Type B pancreatic cell (in vitro differentiated cells): ENCODE data around the gene TGFB2. TPM values are rescaled to one million over a fixed set of nuclear protein-coding genes. Genes with fewer than 3 reads are reported as not detected.

Experiments
- DNase-seq: peaks from one replicate; pipeline ENCODE4 v3.0.0; 2021; ENCODE audit warnings: mixed read lengths; ENCODE audit not compliant: unreplicated experiment; ENCODE audit errors: extremely low spot score
- H3K27ac Mint-ChIP-seq: 2 replicates; pipeline ENCODE4 v1.8.0; 2021; ENCODE audit warnings: mild to moderate bottlenecking, mixed read lengths
- H3K27me3 Mint-ChIP-seq: 2 replicates; pipeline ENCODE4 v1.8.0; 2021; ENCODE audit warnings: mixed read lengths
- H3K36me3 Mint-ChIP-seq: 2 replicates; pipeline ENCODE4 v1.8.0; 2021; ENCODE audit warnings: mixed read lengths
- H3K4me1 Mint-ChIP-seq: one replicate; pipeline ENCODE4 v1.8.0; 2021; ENCODE audit warnings: mixed read lengths; ENCODE audit not compliant: unreplicated experiment
- H3K4me3 Mint-ChIP-seq: 2 replicates; pipeline ENCODE4 v1.8.0; 2021; ENCODE audit warnings: mild to moderate bottlenecking, mixed read lengths
- H3K9me3 Mint-ChIP-seq: 2 replicates; pipeline ENCODE4 v1.8.0; 2021; ENCODE audit warnings: mixed read lengths
- CTCF ChIP-seq: fragments of 200-600 bp; sonication (generic); conservative IDR thresholded peaks from 2 replicates; pipeline ENCODE4 v1.5.0; 2021; ENCODE audit warnings: antibody characterized with exemption, mild to moderate bottlenecking
- total RNA-seq: library from RNA; stranded (reverse); gene quantifications from 2 replicates; pipeline ENCODE4 v1.2.1, GENCODE V29; 2021; ENCODE audit warnings: low replicate concordance

Gene TGFB2
- total RNA-seq, 1 donor from 2014 or later = 207 TPM

DNA sequence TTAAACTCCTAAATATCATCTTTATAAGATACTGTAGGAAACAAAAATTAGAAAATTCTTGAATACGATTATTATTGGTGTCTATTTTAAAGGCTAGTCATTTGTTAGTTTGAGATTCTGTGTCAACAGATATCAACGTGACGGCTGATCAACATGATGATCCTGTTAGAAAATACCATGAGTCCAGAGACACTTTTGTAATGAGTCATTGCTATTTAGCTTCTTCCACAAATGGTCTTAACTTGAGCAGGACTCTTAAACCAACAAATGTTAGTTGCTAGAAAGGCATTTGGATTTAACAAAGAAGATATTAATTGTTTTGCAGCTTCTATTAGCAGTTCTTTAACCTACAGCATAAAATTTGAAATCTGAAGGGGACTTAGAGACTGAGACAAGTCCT, 131.2 kb downstream of the TGFB2 start:
- no peak overlapping the region for H3K4me3 Mint-ChIP-seq
- H3K27me3 Mint-ChIP-seq = no peaks in the 10 kb centered on the region
- H3K36me3 Mint-ChIP-seq = no peaks in the 10 kb centered on the region
- no peak for TF ChIP-seq CTCF
- peaks cover 20% of the 10 kb centered on the region for H3K4me1 Mint-ChIP-seq
- DNase-seq = no peak
- no peak overlapping the region for H3K27ac Mint-ChIP-seq
- peaks cover 5% of the 10 kb centered on the region for H3K9me3 Mint-ChIP-seq

- Mint-ChIP-seq H3K27me3 (no peaks in the 10 kb centered on the region), H3K9me3 (peaks cover 5% of the 10 kb centered on the region), H3K27ac (no peak overlapping the region), H3K36me3 (no peaks in the 10 kb centered on the region), H3K4me1 (peaks cover 16% of the 10 kb centered on the region), H3K4me3 (no peak overlapping the region)
- no peak for TF ChIP-seq CTCF
- DNase-seq = no peak
These were observed 133.2 kb downstream of the TGFB2 start for GRCh38 chr1:218478336-218478735.

GRCh38 chr1:218479436-218480115, 134.4 kb downstream of the TGFB2 start:
- Mint-ChIP-seq H3K27me3 (no peaks in the 10 kb centered on the region), H3K4me1 (peaks cover 7% of the 10 kb centered on the region), H3K36me3 (no peaks in the 10 kb centered on the region), H3K4me3 (no peak overlapping the region), H3K27ac (no peak overlapping the region), H3K9me3 (peaks cover 5% of the 10 kb centered on the region)
- TF ChIP-seq CTCF = no peak
- no peak for DNase-seq

GRCh38 chr1:218480137-218480536, 135.0 kb downstream of the TGFB2 start:
- Mint-ChIP-seq H3K9me3 (peaks cover 5% of the 10 kb centered on the region), H3K4me1 (peaks cover 6% of the 10 kb centered on the region), H3K4me3 (no peak overlapping the region), H3K27ac (peak overlapping the region; percentile 67), H3K27me3 (no peaks in the 10 kb centered on the region), H3K36me3 (no peaks in the 10 kb centered on the region)
- TF ChIP-seq CTCF = no peak
- no peak for DNase-seq

GRCh38 chr1:218480588-218481099, 135.5 kb downstream of the TGFB2 start:
- DNase-seq = no peak
- peaks cover 6% of the 10 kb centered on the region for H3K4me1 Mint-ChIP-seq
- H3K4me3 Mint-ChIP-seq = no peak overlapping the region
- H3K27me3 Mint-ChIP-seq = no peaks in the 10 kb centered on the region
- peaks cover 5% of the 10 kb centered on the region for H3K9me3 Mint-ChIP-seq
- H3K27ac Mint-ChIP-seq = peak overlapping the region; percentile 67
- no peak for TF ChIP-seq CTCF
- no peaks in the 10 kb centered on the region for H3K36me3 Mint-ChIP-seq
